ENCODE results near the gene SEC31B. TPM values are rescaled to one million over a fixed set of nuclear protein-coding genes. Genes with fewer than 3 reads are reported as not detected.
A peak's percentile ranks its signal among the peaks of the same experiment; 100 is the strongest.

The SEC31B gene
- total RNA-seq, 2 donors from 2014 or later, result 9.0 to 13.6 TPM

DNA sequence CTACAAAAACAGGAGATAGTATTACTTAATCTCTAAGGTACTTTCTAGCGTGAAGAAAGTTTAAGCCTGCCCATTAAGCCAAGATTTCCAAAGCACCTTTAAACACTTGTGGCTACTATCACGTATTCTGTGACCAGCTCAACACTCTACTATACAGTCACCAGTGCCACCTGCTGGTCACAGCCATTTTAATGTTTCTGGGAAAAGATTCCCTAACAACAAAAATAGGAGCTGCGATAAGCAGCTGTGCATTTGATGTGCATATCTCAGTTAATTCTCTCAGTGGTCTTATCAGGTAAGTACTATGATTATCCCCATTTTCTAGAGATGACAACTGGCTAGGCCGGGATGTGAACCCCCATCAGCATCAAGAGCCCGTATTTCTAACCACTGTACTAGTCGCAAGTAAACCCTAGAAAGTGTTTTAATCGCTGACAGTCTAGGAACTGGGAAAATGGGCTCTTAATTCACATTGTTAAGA is 860 bp downstream of the SEC31B start:
- Mint-ChIP-seq H3K36me3 (ENCODE audit: low read depth) (peaks cover 8% of the 10 kb centered on the region), H3K4me1 (peaks cover 10% of the 10 kb centered on the region), H3K27me3 (ENCODE audit: insufficient read depth) (peaks cover 56% of the 10 kb centered on the region), H3K4me3 (peak overlapping the region; percentile 67), H3K27ac (no peak overlapping the region), H3K9me3 (no peaks in the 10 kb centered on the region)
- H3K27ac ChIP-seq (ENCODE audit: low read depth, low read length), result no peak overlapping the region
- peaks cover 60% of the 10 kb centered on the region for H3K27me3 ChIP-seq (ENCODE audit: control insufficient read depth, insufficient read depth, low read length, poor library complexity, severe bottlenecking)
- TF ChIP-seq, protein P1, sequence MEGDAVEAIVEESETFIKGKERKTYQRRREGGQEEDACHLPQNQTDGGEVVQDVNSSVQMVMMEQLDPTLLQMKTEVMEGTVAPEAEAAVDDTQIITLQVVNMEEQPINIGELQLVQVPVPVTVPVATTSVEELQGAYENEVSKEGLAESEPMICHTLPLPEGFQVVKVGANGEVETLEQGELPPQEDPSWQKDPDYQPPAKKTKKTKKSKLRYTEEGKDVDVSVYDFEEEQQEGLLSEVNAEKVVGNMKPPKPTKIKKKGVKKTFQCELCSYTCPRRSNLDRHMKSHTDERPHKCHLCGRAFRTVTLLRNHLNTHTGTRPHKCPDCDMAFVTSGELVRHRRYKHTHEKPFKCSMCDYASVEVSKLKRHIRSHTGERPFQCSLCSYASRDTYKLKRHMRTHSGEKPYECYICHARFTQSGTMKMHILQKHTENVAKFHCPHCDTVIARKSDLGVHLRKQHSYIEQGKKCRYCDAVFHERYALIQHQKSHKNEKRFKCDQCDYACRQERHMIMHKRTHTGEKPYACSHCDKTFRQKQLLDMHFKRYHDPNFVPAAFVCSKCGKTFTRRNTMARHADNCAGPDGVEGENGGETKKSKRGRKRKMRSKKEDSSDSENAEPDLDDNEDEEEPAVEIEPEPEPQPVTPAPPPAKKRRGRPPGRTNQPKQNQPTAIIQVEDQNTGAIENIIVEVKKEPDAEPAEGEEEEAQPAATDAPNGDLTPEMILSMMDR (conservative IDR thresholded peaks at IDR 0.05), result peak; percentile 84
- DNase-seq, result peak; percentile 87
- H3K9ac ChIP-seq (ENCODE audit: extremely low read depth, low read length, poor library complexity, severe bottlenecking), result no peak overlapping the region
- no peaks in the 10 kb centered on the region for H3K9me3 ChIP-seq (ENCODE audit: control insufficient read depth, low read length)
- 15 to 18% methylated on average over 6 to 7 of the region's 7 CpGs for WGBS, 2 experiments (ENCODE audit: insufficient coverage in 1 of 2, insufficient read length in 1 of 2)
- H3K36me3 ChIP-seq (ENCODE audit: control insufficient read depth, insufficient read depth, low read length), result peaks cover 16% of the 10 kb centered on the region
- H3K4me1 ChIP-seq (ENCODE audit: control insufficient read depth, insufficient read depth, low read length), result peaks cover 4% of the 10 kb centered on the region
- peak overlapping the region; percentile 70 for H3K4me3 ChIP-seq (ENCODE audit: low read length)

DNA sequence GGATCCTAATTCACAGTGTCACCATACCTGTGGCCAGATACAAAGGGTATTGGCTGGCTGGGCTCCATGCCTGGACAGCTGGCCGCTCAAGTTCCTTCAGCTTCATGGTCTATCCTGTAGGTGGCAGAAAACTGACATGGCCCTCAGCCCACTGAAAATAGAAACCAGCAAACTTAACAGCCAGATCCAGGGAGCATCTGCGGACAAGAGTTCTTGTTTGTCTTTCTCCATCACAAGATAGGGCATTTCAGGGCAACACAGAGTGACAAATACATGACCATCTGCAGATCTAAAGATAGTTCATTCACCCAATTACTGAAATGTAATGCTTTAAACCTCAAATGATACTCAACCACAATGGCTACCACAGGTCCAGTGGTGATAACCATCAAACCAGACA is 2.8 kb downstream of the SEC31B start:
- Histone ChIP-seq H3K4me3 (ENCODE audit: low read length) (no peak overlapping the region), H3K36me3 (ENCODE audit: control insufficient read depth, insufficient read depth, low read length) (no peaks in the 10 kb centered on the region), H3K4me1 (ENCODE audit: control insufficient read depth, insufficient read depth, low read length) (peaks cover 4% of the 10 kb centered on the region), H3K27me3 (ENCODE audit: control insufficient read depth, insufficient read depth, low read length, poor library complexity, severe bottlenecking) (peaks cover 75% of the 10 kb centered on the region), H3K9ac (ENCODE audit: extremely low read depth, low read length, poor library complexity, severe bottlenecking) (no peak overlapping the region), H3K27ac (ENCODE audit: low read depth, low read length) (no peak overlapping the region), H3K9me3 (ENCODE audit: control insufficient read depth, low read length) (no peaks in the 10 kb centered on the region)
- H3K4me3 Mint-ChIP-seq, result no peak overlapping the region
- peaks cover 66% of the 10 kb centered on the region for H3K27me3 Mint-ChIP-seq (ENCODE audit: insufficient read depth)
- peaks cover 2% of the 10 kb centered on the region for H3K36me3 Mint-ChIP-seq (ENCODE audit: low read depth)
- H3K27ac Mint-ChIP-seq, result no peak overlapping the region
- 81 to 100% methylated on average over 1 to 2 of the region's 2 CpGs for WGBS, 2 experiments (ENCODE audit: insufficient coverage in 1 of 2, insufficient read length in 1 of 2)
- TF ChIP-seq, protein P1 (conservative IDR thresholded peaks at IDR 0.05), result peak; percentile 69
- peaks cover 10% of the 10 kb centered on the region for H3K4me1 Mint-ChIP-seq
- DNase-seq, result peak; percentile 68
- no peaks in the 10 kb centered on the region for H3K9me3 Mint-ChIP-seq

DNA sequence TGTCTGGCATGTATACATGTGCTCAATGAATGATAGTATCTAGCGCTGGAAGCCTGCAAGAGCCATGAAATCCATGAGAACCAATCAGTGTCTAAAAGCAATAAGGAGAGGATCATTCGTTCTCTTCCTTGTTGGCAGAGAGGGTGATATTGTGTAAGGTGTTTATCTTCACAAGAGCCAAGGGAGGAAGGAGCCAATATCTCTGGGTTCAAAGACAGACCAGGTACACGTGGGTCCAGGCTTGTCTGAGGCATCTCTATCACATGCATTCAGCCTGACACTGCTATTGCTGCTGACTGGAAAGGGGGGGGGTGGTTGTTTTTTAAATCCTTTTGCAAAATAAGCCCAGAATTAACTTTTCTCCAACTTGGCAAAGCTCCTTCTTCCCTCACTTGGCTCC is 4.0 kb downstream of the SEC31B start:
- Histone ChIP-seq H3K36me3 (ENCODE audit: control insufficient read depth, insufficient read depth, low read length) (no peaks in the 10 kb centered on the region), H3K9me3 (ENCODE audit: control insufficient read depth, low read length) (no peaks in the 10 kb centered on the region), H3K4me3 (ENCODE audit: low read length) (no peak overlapping the region), H3K4me1 (ENCODE audit: control insufficient read depth, insufficient read depth, low read length) (peaks cover under 1% of the 10 kb centered on the region), H3K9ac (ENCODE audit: extremely low read depth, low read length, poor library complexity, severe bottlenecking) (no peak overlapping the region), H3K27ac (ENCODE audit: low read depth, low read length) (no peak overlapping the region), H3K27me3 (ENCODE audit: control insufficient read depth, insufficient read depth, low read length, poor library complexity, severe bottlenecking) (peaks cover 85% of the 10 kb centered on the region)
- Mint-ChIP-seq H3K36me3 (ENCODE audit: low read depth) (peaks cover 2% of the 10 kb centered on the region), H3K27me3 (ENCODE audit: insufficient read depth) (peaks cover 70% of the 10 kb centered on the region), H3K4me1 (peaks cover 10% of the 10 kb centered on the region), H3K27ac (no peak overlapping the region), H3K9me3 (no peaks in the 10 kb centered on the region), H3K4me3 (no peak overlapping the region)
- 87 to 98% methylated on average over 3 of the region's 3 CpGs for WGBS, 2 experiments (ENCODE audit: insufficient coverage in 1 of 2, insufficient read length in 1 of 2)
- TF ChIP-seq, protein P1 (conservative IDR thresholded peaks at IDR 0.05), result no peak
- no peak for DNase-seq
